Fibroblast of skin of right biceps (primary cell): ENCODE data around the gene OTULIN.

ENCODE experiments used
- DNase-seq: peaks from one replicate; pipeline ENCODE4 v3.0.0-alpha.2; 2013

The OTULIN gene

DNA sequence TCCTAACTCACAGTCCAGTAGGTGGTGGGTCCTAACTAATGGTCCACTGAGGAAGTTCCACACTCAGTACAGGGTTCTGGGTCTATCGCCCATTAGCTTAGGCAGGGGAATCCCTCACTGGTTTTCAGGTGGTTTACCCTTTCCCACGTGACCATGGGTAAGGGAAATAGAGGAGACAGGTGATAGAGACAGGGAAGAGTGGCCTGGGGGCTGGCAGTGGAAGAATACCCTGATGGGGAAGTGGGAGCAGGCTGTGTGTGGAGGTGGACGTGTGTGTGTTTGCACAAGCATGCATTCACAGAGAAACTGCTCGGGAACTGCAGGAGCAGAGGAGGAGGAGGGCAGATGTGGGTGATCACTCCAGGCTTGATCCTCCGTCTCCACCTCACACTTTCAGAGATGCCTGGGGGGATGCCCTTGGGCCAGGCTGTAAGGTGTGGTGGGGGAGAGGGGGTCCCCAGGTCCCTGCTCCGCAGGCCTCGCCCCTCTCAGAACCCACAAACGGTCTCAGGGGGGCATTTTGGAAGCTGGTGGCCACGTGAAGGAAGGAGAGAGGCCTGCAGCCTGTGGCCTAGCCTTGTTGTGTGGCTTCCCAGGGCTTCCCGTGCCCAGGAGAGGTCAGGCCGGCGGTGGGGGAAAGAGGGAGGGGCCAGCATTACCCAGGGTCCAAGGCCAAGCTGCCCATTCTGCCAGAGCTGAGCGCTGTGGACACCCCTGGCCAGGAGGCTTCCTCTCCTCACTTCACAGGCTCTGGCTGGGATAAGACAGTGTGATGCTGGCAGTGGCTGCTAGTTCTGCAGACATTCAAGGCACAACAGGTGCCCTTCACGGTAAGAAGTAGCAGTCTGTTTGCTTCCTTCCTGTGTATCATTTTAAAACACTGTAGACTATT lies 80.0 kb downstream of the OTULIN start:
- no peak for DNase-seq

DNA sequence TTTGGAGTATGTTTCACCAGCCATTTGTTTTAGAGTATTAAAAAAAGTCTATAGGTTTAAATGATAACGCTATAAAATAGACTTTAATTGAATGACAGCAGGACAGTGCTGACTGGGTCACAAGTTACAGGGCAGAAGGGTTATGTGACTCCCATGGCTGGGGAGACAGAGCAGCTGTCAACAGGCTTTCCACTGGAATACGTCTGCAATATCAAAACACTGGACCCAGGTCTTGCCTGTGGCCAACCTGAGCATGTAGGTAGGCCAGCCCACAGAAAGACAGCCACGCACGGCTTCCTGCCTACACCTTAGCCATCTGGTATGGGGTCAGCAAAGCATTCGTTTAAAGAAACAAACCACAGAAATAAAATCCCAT lies 80.7 kb downstream of the OTULIN start:
- DNase-seq, result no peak

DNA sequence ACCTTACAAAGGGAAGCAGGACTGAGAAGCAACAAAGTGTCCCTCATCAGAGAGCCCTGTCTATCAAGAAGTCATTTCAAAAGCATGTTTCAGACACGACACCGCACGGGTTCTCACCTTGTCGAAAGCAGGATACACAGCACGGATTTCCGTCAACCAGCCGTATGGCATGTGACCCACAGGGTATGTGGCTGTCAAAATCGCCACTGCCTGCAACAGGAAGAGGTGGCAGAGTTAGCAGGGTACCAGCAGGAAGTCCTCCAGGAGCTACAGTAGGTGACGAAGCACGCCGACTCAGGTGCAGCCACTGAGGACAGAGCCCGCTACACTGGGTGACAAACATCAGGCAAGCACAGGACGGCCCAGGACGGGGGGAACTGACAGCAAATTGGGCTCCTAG lies 81.2 kb downstream of the OTULIN start:
- no peak for DNase-seq

DNA sequence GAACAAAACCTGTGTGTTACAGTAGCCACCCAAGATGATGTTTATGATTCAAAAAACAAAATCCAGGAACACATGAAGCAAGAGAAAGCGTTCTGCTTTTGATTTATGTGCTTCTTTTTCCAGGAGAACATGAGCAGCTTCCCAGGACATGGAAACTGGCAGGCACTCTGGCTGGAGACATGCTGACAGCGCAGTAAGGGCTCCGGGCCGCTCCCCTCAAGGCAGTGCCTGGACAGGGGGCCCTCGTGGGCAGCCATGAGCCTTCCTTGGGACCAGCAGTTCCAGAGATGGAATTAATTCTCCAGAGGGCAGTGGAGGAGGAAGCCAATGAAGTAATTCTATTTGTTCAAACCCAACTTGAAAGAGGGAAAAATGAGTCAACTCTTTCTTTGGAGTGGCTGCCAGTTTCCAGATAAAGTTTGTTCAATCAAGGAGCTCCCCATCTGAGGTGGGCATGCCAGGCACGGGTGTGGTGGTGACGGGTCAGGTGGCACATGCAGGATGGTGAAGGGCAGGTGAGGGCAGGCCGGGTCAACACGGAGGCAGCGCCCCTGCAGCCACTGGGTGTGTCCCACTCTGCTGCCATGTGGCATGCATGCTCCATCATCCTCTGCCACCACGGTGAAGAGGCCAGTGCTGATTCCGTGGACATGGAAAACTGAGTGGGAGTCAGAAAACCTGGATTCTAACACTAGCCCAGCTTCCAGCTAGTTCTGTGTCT lies 83.8 kb downstream of the OTULIN start:
- no peak for DNase-seq
